ENCODE measurements around the gene QRICH1. TPM values are rescaled to one million over a fixed set of nuclear protein-coding genes. Genes with fewer than 3 reads are reported as not detected.

Gene QRICH1
- total RNA-seq, 4 donors from 2014 or later, result 66.2 to 171 (median 81.8) TPM

DNA sequence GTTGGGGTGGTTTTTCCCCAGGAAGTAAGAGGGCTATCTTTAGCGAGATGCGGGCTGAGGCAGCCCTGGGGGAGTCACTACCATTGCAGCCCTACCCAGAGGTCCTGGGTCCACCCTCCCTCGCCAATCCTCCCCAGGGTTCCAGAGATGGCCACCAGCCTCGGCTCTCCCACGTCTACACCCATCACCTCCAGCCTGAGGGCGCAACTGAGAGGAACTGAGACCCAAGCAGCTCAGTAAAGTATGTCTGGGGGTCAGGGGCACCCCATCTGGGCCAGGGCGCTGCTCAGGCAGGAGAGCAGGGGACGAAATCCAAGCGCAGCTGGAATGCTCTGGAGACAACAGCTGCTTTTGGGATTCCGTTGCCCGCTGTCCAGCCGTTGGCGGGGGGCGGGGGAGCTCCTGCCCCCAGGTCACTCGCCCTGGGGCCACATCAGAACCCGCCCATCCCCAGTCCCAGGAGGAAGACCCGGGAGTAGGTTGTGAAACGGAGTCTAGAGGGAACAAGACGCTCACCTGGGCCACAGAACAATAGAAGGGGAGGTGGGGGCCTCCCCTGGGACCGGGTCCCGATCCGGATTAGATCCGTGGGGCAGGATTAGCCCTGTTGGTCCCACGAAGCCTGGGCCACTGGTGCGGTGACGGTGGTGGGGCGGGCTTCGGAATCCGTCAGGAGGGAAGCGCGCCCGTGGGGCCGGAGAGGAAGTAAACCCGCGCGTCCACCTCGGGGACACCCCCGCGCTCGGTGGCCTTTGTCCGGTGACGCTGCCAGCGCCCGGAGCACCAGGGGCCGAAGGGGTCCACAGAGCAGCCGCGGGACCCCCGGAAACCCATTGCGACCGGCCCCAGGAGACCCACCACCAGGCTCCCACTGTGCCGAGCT is 73.3 kb downstream of the QRICH1 start:
- TF ChIP-seq EP300 (IDR thresholded peaks at IDR 0.05) (no peak), POLR2AphosphoS5 (IDR thresholded peaks at IDR 0.05) (no peak)
- Histone ChIP-seq H3K27ac (peak overlapping the region; percentile 98 to 100 (median 100)), H3K36me3 (peaks cover 0 to 40% of the 10 kb centered on the region in 2 donors), H3K4me3 (peak overlapping the region; percentile 52 to 96), H3K9me3 (no peaks in the 10 kb centered on the region), H3K27me3 (no peaks in the 10 kb centered on the region), H3K4me1 (peaks cover 0 to 74% (median 28%) of the 10 kb centered on the region in 3 donors)
- 24% methylated on average over 3 of the region's 51 CpGs; no CpG with 5 or more reads in 1 of the 2 donors for WGBS, 2 donors (ENCODE audit: low coverage in 1 of 2)
- no peak for ATAC-seq

DNA sequence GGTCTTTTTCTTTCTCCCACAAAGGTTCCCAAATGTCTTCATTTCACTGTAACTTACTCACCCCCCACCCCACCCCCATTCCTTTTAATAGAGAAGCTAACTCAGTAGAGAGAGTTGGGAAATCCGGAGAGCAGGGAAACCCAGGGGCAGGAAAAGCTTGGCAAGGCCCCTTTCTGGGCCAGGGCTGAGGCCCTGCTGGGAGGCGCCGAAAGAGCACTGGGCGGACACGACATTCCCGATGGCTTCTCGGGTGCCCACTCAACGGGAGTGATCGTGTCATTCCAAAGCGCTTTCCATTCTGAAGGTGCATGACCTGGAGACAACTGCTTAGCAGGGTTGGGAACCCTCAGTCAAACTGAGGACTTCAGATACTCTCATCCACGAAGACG is 73.9 kb downstream of the QRICH1 start:
- H3K4me3 ChIP-seq, result peak overlapping the region in 1 of 2 donors; percentile 96
- 0% methylated on average over 1 of the region's 12 CpGs; no CpG with 5 or more reads in 1 of the 2 donors for WGBS, 2 donors (ENCODE audit: low coverage in 1 of 2)
- peaks cover 0 to 40% of the 10 kb centered on the region in 2 donors for H3K36me3 ChIP-seq
- peaks cover 0 to 68% (median 28%) of the 10 kb centered on the region in 3 donors for H3K4me1 ChIP-seq
- H3K27me3 ChIP-seq, result no peaks in the 10 kb centered on the region
- peak overlapping the region in 3 of 4 donors; percentile 100 for H3K27ac ChIP-seq
- ATAC-seq, result no peak
- no peak for TF ChIP-seq POLR2A (IDR thresholded peaks at IDR 0.05)
- no peak for TF ChIP-seq EP300 (IDR thresholded peaks at IDR 0.05)
- no peak for TF ChIP-seq POLR2AphosphoS5 (IDR thresholded peaks at IDR 0.05)
- TF ChIP-seq, protein P1, sequence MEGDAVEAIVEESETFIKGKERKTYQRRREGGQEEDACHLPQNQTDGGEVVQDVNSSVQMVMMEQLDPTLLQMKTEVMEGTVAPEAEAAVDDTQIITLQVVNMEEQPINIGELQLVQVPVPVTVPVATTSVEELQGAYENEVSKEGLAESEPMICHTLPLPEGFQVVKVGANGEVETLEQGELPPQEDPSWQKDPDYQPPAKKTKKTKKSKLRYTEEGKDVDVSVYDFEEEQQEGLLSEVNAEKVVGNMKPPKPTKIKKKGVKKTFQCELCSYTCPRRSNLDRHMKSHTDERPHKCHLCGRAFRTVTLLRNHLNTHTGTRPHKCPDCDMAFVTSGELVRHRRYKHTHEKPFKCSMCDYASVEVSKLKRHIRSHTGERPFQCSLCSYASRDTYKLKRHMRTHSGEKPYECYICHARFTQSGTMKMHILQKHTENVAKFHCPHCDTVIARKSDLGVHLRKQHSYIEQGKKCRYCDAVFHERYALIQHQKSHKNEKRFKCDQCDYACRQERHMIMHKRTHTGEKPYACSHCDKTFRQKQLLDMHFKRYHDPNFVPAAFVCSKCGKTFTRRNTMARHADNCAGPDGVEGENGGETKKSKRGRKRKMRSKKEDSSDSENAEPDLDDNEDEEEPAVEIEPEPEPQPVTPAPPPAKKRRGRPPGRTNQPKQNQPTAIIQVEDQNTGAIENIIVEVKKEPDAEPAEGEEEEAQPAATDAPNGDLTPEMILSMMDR (IDR thresholded peaks at IDR 0.05), result no peak
- no peaks in the 10 kb centered on the region for H3K9me3 ChIP-seq

GRCh38 chr3:49018707-49019006 is 75.2 kb downstream of the QRICH1 start:
- H3K27me3 ChIP-seq, result no peaks in the 10 kb centered on the region
- ATAC-seq, result no peak
- peak overlapping the region; percentile 65 to 92 for H3K4me3 ChIP-seq
- TF ChIP-seq EP300 (IDR thresholded peaks at IDR 0.05) (no peak), POLR2A (IDR thresholded peaks at IDR 0.05) (no peak), POLR2AphosphoS5 (IDR thresholded peaks at IDR 0.05) (no peak)
- TF ChIP-seq, protein P1 (IDR thresholded peaks at IDR 0.05), result no peak
- H3K9me3 ChIP-seq, result no peaks in the 10 kb centered on the region
- H3K36me3 ChIP-seq, result peaks cover 0 to 40% of the 10 kb centered on the region in 2 donors
- H3K27ac ChIP-seq, result peak overlapping the region; percentile 10 to 89 (median 88)
- 0 to 1% methylated on average over 6 to 18 of the region's 18 CpGs for WGBS, 2 donors (ENCODE audit: low coverage in 1 of 2)
- H3K4me1 ChIP-seq, result peaks cover 0 to 55% (median 28%) of the 10 kb centered on the region in 3 donors

DNA sequence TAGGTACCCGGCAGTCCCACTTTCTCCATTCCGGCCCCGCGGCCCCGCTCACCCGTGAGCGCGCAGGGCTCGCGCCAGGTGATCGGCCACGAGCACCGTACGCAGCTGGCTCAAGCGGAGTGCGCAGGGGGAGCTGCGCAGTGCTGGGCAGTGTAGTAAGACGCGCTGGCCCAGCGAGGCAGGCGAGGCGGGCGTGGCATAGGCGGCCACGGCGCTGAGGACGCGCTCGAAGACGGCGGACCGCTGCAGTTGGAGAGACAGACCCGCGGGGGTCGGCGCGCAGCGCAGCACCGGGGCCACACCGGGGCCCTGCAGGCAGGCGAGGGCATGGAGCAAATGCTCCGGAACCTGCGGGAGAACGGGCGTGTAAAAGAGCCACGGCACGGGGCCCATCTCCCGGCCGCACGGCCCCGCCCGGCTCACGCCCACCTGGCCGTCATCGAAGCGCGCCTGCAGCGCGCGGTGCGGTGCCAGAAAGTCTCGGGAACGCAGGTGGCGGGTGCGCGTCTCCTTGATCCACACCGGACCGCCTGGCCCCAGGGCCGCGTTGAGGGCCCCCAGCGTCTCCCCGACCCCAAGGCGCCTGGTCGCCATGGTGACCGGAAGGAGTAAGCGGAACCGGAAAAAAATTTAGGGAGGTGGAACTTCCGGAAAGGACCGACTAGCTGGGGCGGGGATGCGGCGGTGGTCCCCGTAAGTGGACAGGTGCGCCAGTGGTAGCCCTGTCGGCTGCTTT is 75.7 kb downstream of the QRICH1 start, which contains the start of gene DALRD3:
Gene DALRD3, minus strand, starts transcription at position 610 of the 736 bp plus-strand sequence. Its CDS starts 16 bp downstream, at position 594.
- Histone ChIP-seq H3K4me3 (peak within 1 kb of the TSS; percentile 65 to 92), H3K36me3 (peaks cover 0 to 40% of the 10 kb centered on the region in 2 donors), H3K27me3 (no peaks in the 10 kb centered on the region), H3K9me3 (no peaks in the 10 kb centered on the region), H3K4me1 (peaks cover 0 to 54% (median 27%) of the 10 kb centered on the region in 3 donors), H3K27ac (peak within 1 kb of the TSS; percentile 10 to 89 (median 88))
- TF ChIP-seq POLR2AphosphoS5 (IDR thresholded peaks at IDR 0.05) (peak; percentile 39), POLR2A (IDR thresholded peaks at IDR 0.05) (peak; percentile 44 to 48), EP300 (IDR thresholded peaks at IDR 0.05) (no peak)
- 0% methylated on average over 14 of the region's 85 CpGs; no CpG with 5 or more reads in 1 of the 2 donors for WGBS, 2 donors (ENCODE audit: low coverage in 1 of 2)
- no peak for ATAC-seq

- Histone ChIP-seq H3K9me3 (no peaks in the 10 kb centered on the region), H3K27me3 (no peaks in the 10 kb centered on the region), H3K4me1 (peaks cover 0 to 54% (median 22%) of the 10 kb centered on the region in 3 donors), H3K4me3 (peak overlapping the region; percentile 65 to 92), H3K36me3 (peaks cover 0 to 44% of the 10 kb centered on the region in 2 donors), H3K27ac (peak overlapping the region in 3 of 4 donors; percentile 88 to 89 (median 88))
- ATAC-seq, result no peak
- no peak for TF ChIP-seq POLR2AphosphoS5 (IDR thresholded peaks at IDR 0.05)
- WGBS, 2 donors (ENCODE audit: low coverage in 1 of 2), result no CpG with 5 or more reads among the region's 23 CpGs
Measured at GRCh38 chr3:49017229-49017970, 76.5 kb downstream of the QRICH1 start.

All from gastroesophageal sphincter (tissue), 4 donors.